Stimulated activated naive CD4-positive, alpha-beta T cell treated with Interleukin-2 at 50 U/mL for 16 hours (primary cell): ENCODE results near the gene PAOX.
A peak's percentile ranks its signal among the peaks of the same experiment; 100 is the strongest.

Experiments
- DNase-seq: peaks from one replicate; lab custom pipeline; 2025; lab: John Stamatoyannopoulos, UW

Gene PAOX

GRCh38 chr10:133379152-133379800 lies at the start of gene PAOX:
PAOX (plus strand) TSS chr10:133379262; CDS start chr10:133379317, 55 bp downstream.
- peak; percentile 65 for DNase-seq

GRCh38 chr10:133329491-133330202 lies 49.4 kb upstream of the PAOX start:
- peak; percentile 81 for DNase-seq

DNA sequence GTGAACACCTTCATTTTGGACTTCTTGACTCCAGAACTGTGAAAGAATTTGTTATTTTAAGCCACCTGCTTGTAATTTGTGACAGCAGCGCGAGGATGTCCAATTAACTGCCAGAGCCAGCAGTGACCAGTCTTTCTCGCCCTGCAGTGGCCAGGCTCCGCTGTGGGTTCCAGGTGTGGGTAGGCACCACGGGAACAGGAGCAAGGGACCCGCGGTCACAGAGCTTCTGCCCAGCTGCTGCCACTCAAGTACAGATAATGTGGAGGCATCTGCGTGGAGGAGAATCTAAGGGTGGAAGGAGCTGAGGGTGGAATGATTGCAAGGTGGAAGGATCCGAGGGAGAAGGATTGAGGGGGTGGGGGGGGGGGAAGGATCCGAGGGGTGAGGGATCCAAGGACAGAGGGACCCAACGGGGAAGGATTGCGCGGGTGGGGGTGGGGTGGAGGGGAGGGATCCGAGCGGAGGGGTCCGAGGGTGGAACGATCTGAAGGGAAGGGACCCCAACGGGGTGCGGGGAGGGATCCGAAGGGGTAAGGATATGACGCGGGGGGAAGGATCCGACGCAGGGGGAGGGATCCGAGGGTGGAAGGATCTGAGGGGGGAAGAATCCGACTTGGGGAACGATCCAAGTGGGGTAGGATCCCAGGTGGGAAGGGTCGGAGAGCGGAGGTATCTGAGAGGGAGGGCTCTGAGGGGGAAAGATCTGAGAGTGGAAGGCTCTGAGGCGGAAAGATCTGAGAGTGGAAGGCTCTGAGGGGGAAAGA lies 45.9 kb upstream of the PAOX start:
- no peak for DNase-seq

- DNase-seq, result no peak
These were observed 44.4 kb upstream of the PAOX start for GRCh38 chr10:133334503-133335245.

DNA sequence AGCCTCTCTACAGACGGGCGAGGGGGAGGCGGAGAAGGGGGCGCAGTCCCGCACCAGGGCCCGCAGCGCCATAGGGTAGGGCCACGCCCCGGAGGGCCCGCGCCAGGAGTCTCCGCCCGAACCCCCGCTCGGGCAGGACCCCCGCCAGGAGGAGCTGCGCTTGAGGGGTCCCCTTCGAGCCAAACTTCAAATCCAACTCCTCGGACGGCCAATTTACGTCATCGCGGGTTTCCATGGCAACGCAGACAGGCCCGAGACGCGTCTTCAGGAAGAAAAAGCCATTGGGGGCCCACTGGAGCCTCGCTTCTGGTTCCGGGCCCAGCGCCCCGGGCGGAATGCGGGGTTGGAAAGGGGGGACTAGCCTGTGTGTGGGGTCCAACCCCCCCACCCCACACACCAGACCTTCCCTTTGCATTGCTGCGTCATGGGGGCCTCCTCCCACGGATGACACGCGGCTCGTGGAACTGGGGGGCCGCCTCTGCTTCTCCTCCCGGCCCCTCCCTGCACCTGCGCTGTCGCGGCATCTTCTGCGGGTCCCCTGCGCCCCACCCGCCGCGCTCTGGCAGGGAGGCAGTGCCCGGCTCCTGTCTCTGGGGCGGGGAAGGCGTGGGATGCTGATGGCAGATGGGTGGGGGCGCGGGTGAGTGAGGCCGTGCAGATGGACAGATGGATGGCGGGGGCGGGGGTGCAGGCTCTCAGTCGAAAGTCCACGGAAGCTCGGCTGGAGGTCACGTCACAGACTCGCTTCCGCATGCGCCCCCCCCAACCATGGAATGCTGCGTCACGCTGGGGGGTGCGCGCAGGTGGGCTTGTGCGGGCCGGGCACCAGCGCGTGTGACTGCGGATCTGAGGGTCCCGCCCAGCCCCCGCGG lies 43.6 kb upstream of the PAOX start:
- DNase-seq, result peak; percentile 70

DNA sequence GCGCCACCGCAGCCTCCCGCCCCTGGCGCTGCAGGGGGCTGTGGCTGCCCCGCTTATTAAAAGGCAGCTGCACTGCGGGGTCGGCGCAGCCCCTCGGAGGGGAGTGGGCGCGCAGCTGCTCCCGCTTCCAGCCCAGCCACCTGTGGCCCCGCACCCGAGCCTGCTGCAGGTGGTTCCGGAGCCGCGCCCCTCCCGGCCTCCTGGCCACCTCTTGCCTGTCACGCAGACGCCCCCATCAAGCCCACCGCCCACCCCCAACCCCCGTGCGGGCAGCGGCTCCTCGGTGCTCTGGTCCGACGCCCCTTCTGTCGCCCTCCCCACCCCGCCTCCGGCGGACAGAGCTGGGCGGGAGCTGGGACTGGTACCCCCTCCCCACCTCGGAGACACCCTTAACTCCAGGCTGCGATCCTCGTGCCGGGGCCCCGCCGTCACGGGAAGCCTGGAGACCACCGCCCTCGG lies 42.9 kb upstream of the PAOX start:
- DNase-seq, result no peak

GRCh38 chr10:133336577-133337369 lies 42.3 kb upstream of the PAOX start, which contains the start of gene CALY:
CALY (minus strand) TSS chr10:133336896; CDS start chr10:133328989, 7,907 bp downstream.
- peak; percentile 76 for DNase-seq

DNA sequence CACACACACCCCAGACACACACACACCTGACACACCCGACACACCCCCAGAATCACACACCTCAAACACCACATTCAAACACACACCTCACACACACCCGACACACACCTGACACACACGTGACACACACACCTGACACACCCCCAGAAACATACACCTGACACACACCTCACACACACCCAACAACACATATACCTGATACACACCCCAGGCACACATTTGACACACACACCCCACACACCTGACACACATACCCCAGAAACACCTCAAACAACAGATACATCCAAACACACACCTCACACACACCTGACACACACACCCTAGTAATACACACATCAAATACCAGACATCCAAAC lies 41.7 kb upstream of the PAOX start:
- DNase-seq, result no peak

GRCh38 chr10:133338080-133339071 lies 40.7 kb upstream of the PAOX start:
- DNase-seq, result no peak

GRCh38 chr10:133339708-133340380 lies 39.2 kb upstream of the PAOX start:
- no peak for DNase-seq

GRCh38 chr10:133341983-133342382 lies 37.1 kb upstream of the PAOX start:
- no peak for DNase-seq

- no peak for DNase-seq
These were observed 36.1 kb upstream of the PAOX start for GRCh38 chr10:133342942-133343341.

- no peak for DNase-seq
These were observed 35.5 kb upstream of the PAOX start for GRCh38 chr10:133343558-133343957.

GRCh38 chr10:133344236-133344635 lies 34.8 kb upstream of the PAOX start:
- DNase-seq, result no peak

GRCh38 chr10:133346413-133346812 lies 32.6 kb upstream of the PAOX start:
- no peak for DNase-seq

DNA sequence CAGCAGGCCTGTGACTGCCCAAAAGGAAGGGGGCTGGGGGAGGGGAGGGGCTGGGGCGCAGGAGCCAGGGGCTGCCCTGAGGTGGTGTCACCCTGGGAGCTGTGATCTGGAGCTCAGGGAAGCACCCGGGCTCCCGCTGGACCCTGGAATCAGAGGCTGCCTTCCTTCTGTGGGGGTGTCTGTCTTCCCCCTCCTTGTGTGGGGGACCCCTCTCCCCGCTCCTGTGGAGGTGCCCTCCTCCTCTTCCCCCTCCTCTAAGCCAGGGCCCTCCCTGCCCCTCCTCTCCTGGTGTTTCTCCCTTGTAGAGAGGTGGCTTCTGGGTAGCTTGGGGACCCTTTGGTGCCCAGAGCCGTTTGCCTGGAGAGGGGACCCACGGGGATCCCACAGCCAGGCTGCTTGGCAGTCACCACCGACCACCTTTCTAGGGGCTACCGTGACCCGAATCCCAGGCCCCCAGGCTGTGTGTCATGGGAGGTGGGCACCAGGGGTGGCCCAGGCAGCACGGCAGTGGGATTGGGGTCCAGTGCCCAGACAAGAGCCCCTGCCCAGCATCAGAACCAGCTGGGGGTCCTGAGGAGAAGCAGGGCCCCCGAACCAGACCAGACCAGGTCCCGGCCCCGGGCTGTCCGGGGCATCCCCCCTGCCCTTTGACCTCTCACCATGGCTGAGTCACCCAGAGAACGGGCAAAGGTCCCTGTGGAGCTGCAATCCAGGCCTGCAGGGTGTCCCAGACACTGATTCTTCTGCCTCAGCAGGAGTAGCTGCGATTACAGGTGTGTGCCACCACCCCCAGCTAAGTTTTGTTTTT lies 31.1 kb upstream of the PAOX start:
- no peak for DNase-seq

DNA sequence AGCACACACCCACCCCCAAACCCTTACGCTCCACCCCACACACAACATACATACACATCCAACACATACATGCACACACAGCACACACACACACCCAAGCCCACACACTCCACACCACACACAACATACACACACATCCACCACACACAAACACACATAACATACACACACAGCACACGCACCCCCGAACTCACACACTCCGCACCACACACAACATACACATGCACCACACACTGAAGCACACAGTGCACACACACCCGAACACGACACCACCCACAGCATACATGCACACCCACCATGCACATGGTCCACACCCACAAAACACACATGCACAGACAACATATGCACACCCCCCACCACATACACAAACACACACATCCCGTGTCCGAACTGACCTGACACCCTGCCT lies 29.9 kb upstream of the PAOX start:
- no peak for DNase-seq

DNA sequence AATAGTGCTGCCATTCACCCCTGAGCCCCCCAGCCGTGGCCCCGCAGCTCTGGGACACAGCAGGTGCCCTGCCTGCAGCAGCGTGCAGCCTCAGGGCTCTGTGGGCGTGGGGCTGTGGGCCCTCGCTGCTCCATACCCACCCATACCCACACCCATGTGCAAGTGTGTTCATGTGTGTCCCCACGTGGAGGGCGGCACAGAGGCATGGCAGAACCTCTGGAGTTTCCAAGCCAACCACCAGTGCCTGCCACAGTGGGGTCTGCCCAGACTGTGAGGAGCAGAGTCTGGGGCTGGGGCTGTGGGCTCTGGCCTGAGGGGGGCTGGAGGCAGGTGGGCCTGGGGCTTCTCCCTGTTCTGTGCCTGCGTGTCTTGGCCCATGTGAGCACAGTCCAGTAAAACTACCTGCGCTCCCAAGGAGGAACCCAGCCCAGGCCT lies 29.5 kb upstream of the PAOX start:
- no peak for DNase-seq
